Left cardiac atrium (tissue), 4 donors: ENCODE measurements around the gene NR6A1. TPM values are rescaled to one million over a fixed set of nuclear protein-coding genes. Genes with fewer than 3 reads are reported as not detected.

Source experiments
- ATAC-seq, 2 donors: fragments of 200-7000 bp; cut with Tn5 transposase; one replicate each; pipeline ENCODE4 v1.9.1; 2020; ENCODE audit warnings: mild to moderate bottlenecking in 2 of 2, moderate library complexity in 2 of 2
- DNase-seq: peaks from one replicate; pipeline ENCODE4 v3.0.0-alpha.2; 2020
- intact Hi-C, 2 donors: fragments of 100-400 bp; cut with DNase I; formaldehyde crosslinking; loops; one replicate each; pipeline versions ENCODE4 v1.14.1 to v1.15.1; 2022 to 2023
- total RNA-seq, 2 donors: library from RNA; stranded (reverse); fragmentation: NEBNext Ultra II Directional; extraction: Animal tissue kit (Norgen Biotek cat#: 25700); gene quantifications; one replicate each; pipeline ENCODE4 v1.2.1, GENCODE V29; 2021
- donor health status: DM: no; HTN: yes; CAD: no.
- donor health status: DM: no; HTN: yes; CAD: no; lungs with severe emphysema.
- donor health status: DM: yes; HTN: yes; CAD: no.
- donor health status: Dilated cardiomyopathy.

Gene NR6A1
- total RNA-seq, 2 donors from 2014 or later = 1.2 to 1.3 TPM

DNA sequence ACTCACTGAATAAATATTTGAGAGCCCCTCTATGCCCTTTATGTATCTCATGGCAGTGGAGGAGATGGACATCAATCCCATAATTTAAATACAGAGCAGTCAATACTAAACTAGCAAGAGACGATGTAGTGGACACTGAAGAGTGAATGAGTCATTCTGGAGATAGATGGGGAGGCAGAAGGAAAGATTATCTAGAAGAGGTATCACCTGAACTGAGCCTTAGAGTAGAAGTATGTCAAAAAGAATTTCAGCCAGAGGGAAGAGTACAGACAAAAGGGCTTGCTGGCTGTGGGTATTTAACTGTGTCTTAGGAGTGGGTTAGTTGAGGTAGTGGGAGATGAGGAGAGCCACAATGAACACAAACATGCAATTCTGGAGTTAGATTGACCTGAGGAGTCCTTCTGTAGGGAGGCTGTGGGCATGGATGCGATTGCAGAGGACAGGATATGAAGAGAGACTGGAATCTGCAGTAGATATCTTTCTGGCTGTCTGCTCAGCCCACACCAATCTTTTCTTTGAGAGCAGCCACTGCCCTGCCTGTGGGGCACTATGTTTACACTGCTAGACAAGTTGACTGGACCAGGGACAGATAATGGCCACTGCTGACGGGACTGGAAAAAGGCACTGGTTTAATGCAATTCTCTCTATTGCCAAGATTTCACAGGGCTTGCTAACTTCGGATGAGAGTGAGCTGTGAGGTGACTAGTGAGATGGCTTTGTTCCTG, 200.0 kb downstream of the NR6A1 start:
- intact Hi-C loops = no loop called here
- DNase-seq = no peak
- no peak for ATAC-seq

DNA sequence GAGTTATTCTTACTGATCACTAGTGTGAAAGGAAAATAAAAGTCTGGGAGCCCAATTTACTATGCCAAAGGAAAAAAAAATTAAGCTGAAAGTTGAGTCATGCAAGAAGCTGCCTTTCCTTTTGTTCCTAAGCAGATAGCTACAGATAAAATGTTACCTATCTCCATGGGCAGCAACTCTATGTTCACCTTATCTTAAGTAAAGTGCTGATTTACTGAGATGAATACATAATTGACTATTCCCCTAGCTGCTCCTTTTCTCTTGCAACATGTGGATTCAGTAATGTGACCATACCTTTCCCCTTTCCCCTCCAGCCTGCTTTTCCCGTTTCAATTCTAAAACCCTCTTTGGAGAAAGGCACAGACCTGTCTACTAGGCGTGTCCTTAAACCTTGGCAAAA, 201.2 kb downstream of the NR6A1 start:
- DNase-seq (no peak), ATAC-seq (no peak)
- intact Hi-C loops = no loop called here

DNA sequence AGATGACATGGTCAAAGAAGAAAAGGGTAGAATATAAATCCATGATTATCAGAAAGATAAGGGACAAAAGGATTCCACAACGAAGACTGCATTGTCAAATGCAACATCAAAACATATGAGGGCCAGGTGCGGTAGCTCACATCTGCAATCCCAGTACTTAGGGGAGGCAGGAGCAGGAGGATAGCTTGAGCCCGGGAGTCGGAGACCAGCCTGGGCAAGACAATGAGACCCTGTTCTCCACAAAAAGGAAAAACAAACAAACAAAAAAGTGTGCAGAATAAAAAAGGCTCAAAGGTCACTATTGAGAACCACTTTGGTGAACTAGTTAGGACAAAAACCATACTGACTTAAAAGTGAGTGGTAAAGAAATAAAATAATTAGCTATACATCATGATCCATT, 203.7 kb downstream of the NR6A1 start:
- DNase-seq (no peak), ATAC-seq (no peak)
- intact Hi-C loops = no loop called here

GRCh38 chr9:124562328-124562727, 208.8 kb downstream of the NR6A1 start:
- ATAC-seq = peak; percentile 46 to 63
- intact Hi-C loops = no loop called here
- peak; percentile 22 for DNase-seq

DNA sequence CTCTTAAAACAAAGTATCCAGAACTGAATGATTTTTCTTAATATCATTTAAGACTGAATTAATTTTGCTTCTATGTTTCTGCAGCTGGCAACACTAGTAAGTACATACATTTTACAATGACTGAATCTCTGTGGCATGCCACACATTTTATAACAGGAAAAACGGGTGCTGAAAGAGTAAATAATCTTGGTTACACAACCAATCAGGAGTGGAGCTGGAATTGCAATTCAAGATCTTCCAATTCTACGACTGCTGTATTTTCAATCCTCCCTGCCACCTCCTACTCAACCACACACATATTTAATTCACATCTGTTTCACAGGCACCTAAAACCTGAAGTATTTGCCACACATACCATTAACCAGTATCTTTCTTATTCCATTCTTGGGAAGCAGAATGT, 211.2 kb downstream of the NR6A1 start:
- ATAC-seq = no peak

GRCh38 chr9:124558777-124559470, 212.2 kb downstream of the NR6A1 start:
- ATAC-seq (no peak), DNase-seq (no peak)
- intact Hi-C loops = no loop called here

More for the DNA sequence above, 211.2 kb downstream of the NR6A1 start:
- intact Hi-C loops = no loop called here
- DNase-seq = no peak

- ATAC-seq (no peak), DNase-seq (no peak)
- intact Hi-C loops = no loop called here
These were observed 213.2 kb downstream of the NR6A1 start for GRCh38 chr9:124557895-124558294.

DNA sequence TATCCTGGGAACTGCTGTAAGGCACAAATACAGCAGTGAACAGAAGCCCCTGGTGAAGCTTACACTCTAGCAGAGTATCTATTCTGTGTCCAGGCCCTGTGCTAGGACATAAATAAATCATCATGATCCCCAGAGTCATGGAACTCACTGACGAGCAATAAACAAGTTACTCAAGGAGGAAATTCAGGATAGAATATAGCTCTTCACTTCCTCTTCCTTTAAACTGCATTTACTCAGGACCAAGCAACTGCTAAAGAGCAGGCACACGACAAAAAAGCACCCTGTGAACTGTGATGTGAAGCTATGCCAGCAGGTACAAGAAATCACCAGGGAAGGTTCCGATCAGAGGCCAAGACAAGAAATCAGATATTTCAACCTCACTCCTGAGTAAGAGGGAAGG, 216.1 kb downstream of the NR6A1 start:
- ATAC-seq (no peak), DNase-seq (no peak)
- intact Hi-C loops = no loop called here

DNA sequence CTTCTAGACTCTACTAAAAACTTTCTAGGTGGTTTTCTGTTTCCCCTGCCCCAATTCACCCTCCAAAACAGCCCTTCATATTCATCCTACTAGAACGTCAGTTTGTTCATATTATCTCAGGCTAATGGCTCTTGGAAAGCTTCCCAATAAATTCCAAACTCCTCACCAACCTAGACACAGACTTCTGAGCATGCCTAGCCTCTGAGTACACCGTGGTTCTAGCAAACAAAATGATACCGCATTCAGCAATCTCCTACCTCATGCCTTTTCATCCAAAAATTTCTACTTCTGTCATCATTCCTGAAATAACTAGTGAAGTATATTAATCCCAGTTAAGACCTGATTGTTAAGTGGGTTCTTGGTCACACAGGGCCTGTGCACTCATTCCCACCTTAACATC, 217.4 kb downstream of the NR6A1 start:
- DNase-seq (no peak), ATAC-seq (peak in 1 of 2 donors; percentile 78)
- intact Hi-C loops = loop anchor here in 1 of 2 donors (5.0 kb wide), 1 partner anchor 159 kb away; no protein-coding TSS in a partner anchor

DNA sequence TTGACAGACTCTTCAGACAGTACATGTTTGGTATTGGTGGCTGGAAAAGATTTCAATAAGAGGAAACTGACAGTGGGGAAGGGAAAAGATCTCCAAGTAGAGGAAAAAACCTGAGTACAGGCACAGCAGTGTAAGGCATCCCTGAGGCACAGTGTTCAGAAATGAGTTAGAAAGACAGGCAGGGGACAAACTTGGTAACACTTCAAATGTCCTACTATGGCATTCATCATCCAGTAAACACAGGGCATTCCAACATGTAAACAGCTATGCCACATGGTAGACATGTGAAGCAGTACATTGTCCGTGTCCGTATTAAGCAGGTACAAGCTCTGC, 218.9 kb downstream of the NR6A1 start:
- ATAC-seq (no peak), DNase-seq (no peak)
- intact Hi-C loops = loop anchor here in 1 of 2 donors (5.0 kb wide), 1 partner anchor 160 kb away; no protein-coding TSS in a partner anchor

DNA sequence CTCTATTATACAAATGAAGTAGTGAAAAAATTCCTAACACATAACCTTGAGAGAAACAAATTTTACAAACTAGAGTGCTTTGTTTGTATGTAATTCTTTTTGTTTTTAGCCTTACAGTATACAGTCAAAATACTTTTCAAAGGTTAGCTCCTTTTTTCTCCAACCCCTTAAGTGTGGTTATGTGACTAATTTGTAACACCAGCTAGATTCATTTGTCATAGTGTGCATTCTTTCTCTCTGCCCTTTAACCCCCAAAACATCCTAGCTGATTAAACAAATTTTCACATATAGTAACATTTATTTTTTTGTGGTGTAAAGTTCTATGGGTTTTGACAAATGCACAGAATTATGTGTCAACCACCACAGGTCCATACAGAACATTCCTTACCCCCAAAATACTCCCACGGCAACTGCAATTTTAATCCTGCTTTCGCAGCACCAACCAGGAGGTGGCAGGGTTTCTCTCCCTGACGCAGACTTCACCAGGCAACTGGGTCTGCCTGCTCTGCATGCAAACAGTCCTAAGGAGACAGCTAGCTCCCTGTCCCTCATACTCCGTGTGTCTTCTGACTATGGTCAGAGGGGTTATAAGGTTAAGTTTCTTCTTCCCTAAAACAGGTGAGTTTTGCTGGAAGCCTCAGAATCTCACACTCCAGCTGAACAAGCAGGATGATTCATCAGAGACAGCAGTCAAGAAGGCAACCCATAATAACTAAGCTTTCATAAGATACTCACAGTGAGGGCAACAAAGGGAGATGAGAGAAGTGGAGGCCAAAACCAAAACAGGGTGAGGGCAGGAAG, 219.4 kb downstream of the NR6A1 start:
- ATAC-seq (peak; percentile 77 to 80), DNase-seq (no peak)
- intact Hi-C loops = loop anchor here in 1 of 2 donors (5.0 kb wide), 1 partner anchor 161 kb away; no protein-coding TSS in a partner anchor

- ATAC-seq (no peak), DNase-seq (no peak)
- intact Hi-C loops = loop anchor here in 1 of 2 donors (5.0 kb wide), 1 partner anchor 162 kb away; no protein-coding TSS in a partner anchor
These were observed 221.0 kb downstream of the NR6A1 start for GRCh38 chr9:124550072-124550471.

- intact Hi-C loops = no loop called here
- ATAC-seq (no peak), DNase-seq (no peak)
These were observed 222.1 kb downstream of the NR6A1 start for GRCh38 chr9:124549016-124549415.

DNA sequence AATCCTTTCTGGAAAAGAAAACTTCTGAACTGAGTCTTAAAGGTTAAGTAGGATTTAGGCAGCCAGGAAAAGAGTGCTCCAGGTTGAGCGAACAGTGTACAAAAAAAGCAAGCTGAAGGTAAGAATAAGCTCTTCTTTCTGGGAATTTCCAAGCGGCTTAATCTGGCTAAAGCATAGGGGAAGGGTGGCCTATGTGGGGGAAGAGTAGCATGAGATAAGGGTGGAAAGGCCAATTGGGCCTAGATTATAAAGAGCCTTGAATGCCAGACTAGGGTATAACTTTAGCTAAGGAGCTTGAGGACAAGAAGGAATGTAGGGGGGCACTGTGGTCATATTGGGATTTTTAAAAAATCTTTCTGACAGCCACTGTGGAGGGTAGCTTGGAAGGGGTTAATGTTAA, 226.6 kb downstream of the NR6A1 start:
- intact Hi-C loops = no loop called here
- DNase-seq = no peak
- ATAC-seq = no peak

GRCh38 chr9:124541824-124542223, 229.3 kb downstream of the NR6A1 start:
- no peak for DNase-seq
- intact Hi-C loops = no loop called here
- ATAC-seq = no peak

DNA sequence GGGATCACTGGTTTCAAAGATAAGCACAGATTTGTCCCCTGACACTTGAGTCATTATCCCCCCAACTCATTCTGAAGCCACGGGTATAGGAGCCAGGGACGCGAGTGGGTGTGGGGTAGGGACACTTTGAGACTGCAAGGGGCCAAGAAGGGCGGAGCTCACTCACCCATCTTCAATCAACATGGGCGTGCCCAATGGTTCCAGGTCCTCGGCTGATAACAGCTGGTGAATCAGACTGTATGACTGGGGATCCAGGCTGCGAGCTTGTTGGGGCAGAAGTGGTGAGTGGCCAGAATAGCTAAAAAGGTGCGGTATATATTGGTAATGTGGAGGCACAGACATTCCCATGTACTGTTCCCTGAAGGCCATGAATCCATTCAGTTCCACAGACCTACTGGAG, 233.2 kb downstream of the NR6A1 start:
- intact Hi-C loops = loop anchor here (2.0 to 5.0 kb wide), 2 partner anchors 119 to 411 kb away; no protein-coding TSS in a partner anchor
- DNase-seq = no peak
- ATAC-seq = no peak

DNA sequence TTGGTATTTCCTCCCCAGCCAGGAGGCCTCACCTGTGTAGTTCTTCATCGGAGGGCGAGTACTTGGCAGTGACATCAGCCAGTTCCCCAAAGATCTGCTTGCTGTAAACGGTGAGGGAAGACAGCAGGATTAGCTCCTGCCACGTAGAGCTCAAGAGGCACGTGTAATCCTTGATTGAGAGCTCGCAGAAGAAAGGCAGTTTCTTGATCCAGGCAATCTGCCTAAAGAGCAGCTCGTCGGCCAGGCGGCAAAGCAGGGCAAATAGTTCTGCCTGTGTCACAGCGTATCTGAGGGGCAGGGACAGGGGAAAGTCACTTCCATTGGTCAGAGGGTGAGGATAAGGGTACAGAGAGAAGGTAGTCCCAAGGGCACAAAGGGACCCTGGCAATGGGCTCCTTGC, 235.3 kb downstream of the NR6A1 start:
- intact Hi-C loops = loop anchor here (1.0 to 5.0 kb wide), 3 partner anchors 117 to 409 kb away; no protein-coding TSS in a partner anchor
- ATAC-seq (no peak), DNase-seq (no peak)

GRCh38 chr9:124532897-124533296, 238.2 kb downstream of the NR6A1 start:
- DNase-seq (no peak), ATAC-seq (no peak)
- intact Hi-C loops = no loop called here

DNA sequence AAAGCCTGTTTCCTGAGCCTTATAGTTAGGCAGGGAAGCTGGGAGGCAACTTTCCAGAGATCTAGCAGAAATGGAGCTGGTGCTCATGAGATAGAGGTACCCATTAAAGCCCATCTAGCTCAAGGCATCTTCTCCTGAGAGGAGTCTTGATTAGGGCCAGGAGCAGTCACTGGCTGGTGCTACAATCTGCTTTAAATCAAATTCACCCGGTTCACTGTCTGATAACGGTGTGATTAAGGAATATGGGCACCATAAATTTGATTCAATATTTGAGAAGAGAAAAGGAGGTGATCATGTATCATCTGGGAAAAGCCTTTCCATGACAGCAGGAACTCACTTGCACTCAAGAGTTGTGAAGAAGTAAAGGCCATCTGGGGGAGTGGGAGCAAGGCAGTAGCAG, 240.0 kb downstream of the NR6A1 start:
- intact Hi-C loops = no loop called here
- ATAC-seq = no peak
- no peak for DNase-seq

DNA sequence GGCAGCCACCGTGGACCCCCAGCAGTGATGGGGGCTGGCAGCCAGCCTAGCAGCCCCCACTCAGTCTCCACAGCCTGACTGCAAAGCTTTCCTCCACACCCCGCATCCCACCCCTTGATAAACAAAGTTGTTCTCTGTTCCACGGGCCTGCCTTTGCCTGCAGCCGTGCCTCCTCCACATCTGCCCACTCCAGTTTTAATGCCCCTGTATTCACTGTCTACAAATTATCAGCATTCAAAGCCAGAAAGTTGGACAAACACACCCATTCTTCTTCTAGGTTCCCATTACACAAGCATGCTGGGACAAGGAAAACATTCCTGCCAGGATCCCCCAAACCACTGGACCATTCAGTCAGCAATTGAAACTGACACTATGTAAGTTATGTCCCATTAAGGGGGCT, 240.9 kb downstream of the NR6A1 start:
- DNase-seq (no peak), ATAC-seq (no peak)
- intact Hi-C loops = no loop called here
